Stimulated activated CD4-positive, alpha-beta T cell treated with anti-CD3 and anti-CD28 coated beads, Interleukin-1b, Interleukin-23, amount 100 ng/mL, for 24 hours (primary cell): Measurements from ENCODE around the gene OTOF.
"Not testable (repeated sequence)": the region's sequence is repeated elsewhere in the genome, so short reads cannot be mapped to it uniquely, and the experiment has no call there.

Experiments
- DNase-seq, 4 experiments: peaks; one replicate each; pipeline ENCODE4 v3.0.0-alpha.2; 2020; ENCODE audit warnings: low read depth in 4 of 4, low spot score in 1 of 4

Gene OTOF

DNA sequence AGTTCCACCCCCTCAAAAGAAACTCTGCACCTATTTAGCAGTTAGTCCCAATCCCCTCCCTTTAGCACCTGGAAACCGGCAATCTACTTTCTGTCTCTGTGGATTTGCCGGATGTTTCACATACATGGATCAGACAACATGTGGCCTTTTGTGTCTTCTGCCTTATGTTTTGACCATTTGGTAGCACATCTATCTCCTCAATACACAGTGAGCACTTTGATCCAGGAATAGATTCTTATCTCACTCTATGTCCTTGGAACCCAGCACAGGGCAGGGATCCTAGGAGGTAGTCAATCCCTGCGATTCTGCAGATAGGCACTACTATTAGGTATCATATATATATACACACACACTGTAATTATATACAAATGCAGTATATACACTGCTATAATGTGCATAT lies 3.8 kb upstream of the OTOF start:
- DNase-seq: no peak

DNA sequence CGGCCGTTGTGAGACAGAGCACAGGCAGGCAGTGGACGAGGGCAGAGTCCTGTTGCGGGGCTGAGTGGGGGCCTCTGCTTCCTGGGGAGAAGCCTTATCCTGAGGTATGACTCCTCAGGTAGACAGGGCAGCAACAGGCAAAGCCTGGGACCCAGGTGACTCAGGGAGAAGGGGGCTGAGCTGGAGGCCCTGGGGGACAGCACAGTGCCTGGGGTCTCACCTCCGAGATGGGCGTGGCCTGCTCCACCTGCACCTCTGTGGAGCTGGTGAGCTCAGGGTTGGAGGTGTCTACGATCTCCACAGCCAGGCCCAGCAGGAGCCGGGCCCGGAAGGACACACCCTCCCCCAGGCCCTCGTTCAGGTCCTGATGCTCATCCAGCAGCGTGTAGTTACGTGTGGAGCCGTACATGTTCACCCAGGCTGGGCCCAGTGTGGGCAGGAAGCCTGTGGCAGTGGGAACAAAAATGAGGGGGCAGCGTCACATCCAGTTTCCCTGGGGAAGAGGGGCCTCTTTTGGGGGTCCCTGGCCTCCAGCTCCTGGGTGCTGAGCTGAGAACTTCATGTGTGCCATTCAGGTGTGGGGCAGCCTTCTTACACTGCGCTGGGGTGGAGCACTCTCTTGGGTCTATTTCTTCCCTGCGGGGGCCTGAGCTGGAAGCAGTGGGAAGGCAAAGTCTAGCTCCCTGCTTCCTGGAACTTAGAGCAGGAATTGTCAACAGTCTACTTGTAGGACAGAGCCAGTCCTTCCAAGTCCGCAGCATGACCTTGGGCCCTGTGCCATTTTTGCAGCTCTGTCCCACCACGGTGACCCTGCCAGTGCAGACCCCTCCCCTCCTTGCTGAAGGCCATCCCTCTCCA lies 2.9 kb upstream of the OTOF start:
- DNase-seq: no peak

DNA sequence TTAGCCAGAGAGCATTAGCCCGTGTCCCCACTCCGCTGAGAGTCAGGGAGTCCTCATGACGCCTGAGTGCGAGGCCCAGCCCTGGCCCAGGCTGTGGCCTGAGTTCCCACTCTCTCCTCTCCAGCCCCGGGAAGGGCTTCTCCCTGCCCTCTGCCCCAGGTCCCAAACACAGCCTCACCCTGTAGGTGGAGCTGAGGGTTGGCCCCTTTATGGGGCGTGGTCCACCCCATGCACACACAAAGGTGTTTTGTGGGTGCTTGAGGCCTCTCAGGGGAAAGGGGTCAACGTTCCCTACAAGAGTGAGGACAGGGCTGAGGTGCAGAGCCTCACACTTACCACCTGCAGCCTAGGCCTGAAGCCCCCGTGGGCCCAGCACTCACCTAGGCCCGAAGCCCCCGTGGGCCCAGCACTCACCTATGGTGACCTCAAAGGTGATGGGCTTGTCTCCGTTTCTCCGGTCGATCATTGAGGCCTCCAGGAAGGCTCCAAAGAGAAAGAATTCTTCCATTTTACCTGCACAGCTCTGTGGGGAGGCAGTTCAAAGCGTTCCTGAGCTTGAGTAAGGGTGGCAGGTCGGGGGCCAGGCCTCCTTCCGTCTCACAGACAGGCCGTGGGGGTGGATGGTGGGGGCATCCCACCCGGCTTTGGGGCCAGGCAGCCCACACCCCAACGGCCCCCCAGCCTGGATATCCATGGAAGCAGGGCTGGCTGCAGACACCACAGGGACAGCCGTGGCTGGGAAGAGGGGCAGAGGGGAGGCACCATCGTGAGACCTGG lies 2.1 kb upstream of the OTOF start:
- no peak for DNase-seq

GRCh38 chr2:26479131-26479788 lies 1.3 kb upstream of the OTOF start:
- DNase-seq: no peak

- DNase-seq: no peak
Observed at GRCh38 chr2:26478366-26478765, 442 bp upstream of the OTOF start.

DNA sequence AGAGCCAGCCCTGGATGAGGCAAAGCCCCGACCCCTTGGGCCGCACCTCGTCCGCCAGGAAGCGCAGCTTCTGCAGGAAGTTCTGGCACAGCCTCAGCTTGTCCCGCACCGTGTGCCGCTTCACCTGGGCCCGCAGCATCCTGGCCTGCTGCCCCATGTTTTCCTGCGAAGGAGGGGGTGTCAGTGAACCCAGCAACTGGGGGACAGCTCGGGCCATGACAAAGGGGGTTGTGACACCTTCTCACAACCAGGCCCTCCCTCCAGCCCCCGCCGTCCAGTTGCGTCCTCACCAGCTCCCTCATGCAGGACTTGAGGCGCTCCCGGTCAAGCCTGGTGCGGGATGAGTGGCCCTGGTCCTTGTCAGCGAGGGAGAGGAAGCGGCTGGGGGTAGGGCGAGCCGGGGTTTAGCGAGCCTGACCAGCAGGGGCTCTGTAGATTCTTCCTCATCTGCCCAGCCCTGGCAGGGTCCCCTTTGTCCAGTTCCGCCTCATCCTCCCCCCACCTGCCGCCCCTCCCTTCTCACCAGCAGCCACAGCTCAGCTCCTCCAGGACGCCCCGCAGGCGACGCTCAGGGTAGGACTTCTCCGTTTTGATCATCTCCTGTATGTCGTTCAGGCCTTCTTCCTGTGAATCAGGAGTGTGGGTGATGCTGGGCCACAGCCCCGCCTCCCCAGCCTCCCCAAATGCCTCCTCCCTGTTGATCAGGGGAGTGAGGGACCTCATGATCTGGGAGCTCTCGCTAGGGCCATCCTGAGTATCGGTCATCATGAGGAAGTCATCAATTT lies 606 bp downstream of the OTOF start:
- DNase-seq: no peak

DNA sequence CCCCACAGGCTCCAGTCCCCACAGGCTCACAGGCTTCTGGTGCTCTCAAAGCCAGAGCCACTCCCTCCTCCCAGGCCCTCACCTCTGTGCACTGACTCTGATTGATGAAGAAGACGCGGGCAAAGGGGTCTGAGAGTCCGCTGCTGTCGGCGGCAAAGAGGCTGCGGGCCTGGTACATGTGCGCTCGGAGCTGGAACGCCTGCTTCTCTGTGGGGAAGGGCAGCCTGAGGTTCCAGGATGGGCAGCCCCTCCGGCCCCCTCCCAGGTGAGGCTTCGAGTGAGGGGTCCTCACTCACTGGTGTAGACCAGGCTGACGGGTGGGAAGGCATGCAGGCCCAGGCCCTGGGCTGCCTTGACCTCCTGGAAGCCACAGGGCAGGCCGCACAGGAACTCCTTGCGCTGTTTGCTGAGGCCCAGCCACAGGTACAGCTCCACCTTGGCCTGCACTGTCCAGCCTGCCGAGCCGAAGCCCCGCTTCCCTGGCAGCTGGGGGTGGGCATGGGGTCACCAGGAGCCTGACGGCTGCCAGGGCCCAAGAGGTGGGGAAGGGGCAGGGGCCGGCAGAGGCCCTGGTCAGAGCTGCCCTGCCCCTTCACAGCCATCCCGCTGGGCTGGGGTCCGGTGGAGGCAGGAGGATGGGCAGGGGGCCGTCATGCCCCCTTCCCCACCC lies 2.0 kb downstream of the OTOF start:
- no peak for DNase-seq

- DNase-seq: no peak
Observed at GRCh38 chr2:26475037-26475436, 2.9 kb downstream of the OTOF start.

DNA sequence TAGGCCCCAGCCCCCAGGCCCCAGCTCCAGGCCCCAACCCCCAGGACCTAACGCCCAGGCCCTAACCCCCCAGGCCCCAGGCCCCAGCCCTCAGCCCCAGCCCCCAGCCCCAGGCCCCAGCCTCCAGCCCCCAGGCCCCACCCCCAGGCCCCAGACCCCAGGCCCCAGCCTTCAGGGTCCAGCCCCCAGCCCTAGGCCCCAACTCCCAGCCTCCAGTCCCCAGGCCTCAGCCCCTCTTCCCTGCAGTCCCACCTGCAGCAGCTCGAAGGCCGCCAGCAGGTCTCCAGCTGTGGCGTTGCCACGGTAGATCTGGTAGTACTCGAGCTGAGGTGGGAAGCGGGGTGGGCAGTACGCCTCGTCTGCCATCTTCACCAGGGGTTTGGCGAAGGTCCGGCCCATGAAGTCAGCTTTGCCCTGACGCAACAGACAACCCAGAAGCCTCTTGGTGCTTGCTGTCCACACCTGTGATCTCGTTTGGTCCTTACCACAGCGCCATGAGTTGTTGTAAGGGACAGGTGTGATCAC lies 3.6 kb downstream of the OTOF start:
- no peak for DNase-seq

DNA sequence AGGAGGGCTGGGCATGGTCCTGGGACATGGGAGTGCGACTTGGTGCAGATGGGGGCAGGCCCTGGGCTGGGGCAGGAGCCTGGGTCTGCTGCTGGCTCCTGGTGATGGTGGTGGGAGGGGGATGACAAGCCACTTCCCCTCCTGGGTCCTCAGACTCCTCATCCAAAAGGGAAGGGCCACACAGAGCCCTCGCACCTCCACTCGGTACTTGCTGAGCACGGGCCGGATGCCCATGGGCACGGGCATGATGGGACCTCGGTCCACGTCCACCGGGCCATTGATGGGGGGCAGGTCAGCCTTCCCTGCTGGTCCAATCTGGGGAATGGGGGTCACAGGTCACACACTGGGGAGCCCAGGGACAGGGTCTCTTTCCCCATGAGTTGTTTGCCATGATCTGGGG lies 4.1 kb downstream of the OTOF start:
- no peak for DNase-seq

DNA sequence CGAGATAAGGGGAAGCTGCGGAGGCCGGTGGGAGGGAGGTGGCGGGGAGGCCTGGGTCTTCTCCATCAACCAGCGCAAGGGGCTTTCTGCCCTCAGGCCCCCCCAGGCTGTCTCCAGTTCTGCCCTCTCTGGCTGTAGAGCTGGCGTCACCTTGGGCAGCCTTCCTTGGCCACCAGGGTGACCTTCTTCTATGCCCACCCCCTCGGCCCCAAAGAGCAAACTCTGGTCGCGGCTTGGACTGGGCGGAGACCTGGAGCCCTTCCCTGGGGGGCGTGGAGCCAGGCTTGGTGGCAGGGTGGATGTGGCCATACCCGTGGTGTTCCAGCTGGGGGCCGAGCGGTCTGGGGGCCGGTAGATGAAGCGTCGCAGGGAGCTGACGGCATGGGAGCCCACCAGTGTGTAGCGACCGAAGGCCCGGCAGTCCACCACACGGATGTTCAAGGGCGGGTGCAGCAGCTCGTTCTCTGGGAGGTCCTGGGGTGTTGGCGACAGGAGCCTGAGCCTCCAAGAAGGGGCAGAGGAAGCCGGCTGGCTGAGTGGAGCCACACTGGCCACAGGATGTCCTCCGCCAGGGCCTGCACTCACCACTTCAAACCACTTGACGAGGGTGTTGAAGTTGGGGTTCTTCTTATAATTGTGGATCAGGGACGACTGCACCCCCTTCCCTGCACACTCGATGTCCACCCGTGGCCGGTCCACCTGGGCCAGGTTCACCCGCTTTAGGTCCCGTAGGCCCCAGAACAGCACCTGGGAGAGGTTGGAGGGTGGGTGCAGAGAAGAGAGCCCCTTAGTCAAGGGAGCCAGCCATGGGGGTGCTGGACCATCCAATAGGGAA lies 4.9 kb downstream of the OTOF start:
- no peak for DNase-seq

GRCh38 chr2:26471766-26472706 lies 5.9 kb downstream of the OTOF start:
- no peak for DNase-seq

GRCh38 chr2:26471289-26471688 lies 6.6 kb downstream of the OTOF start:
- no peak for DNase-seq

DNA sequence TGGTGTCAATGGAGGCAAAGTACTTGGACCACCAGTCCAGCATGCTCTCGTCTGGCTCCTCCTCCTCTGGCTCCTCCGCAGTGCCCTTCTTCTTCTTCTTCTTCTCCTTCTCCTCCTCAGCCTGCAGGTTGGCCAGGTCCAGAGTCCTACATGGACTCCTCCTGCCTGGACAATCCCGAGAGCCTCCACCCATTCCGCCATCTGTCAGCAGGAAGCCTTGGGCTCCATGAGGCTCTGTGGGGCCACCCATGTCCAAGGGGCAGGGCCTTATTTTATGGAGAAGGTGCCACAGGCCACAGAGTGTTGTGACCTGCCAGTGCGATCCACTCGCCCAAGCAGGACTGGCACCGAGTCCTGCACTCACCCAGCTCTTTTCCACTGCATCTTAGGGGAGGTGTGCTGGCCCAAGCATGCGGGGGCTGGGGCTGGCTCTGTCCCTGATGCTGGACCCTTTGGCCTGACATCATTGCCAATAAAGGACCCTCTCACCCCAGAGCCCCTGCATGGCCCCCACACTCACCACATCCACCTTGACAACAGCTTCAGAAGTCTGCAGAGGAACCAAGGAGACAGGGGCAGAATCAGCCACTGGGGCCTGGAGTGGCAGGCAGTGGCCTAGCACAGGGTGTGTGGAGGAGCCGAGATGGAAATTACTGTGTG lies 7.2 kb downstream of the OTOF start:
- DNase-seq: no peak

- no peak for DNase-seq
Observed at GRCh38 chr2:26469955-26470354, 8.0 kb downstream of the OTOF start.

GRCh38 chr2:26469092-26469710 lies 8.7 kb downstream of the OTOF start:
- peak; percentile 34 to 56 (median 47) for DNase-seq

DNA sequence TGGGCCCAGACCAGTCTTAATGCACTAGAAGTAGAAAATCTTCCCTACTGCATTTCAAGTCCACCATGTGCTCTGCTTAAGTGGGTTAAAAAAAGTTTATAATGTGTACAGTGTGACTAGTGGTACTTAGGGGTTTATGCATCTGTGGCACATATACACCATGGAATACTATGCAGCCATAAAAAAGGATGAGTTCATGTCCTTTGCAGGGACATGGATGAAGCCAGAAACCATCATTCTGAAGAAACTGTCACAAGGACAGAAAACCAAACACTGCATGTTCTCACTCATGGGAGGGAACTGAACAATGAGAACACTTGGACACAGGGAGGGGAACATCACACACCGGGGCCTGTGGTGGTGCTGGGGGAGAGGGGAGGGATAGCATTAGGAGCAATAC lies 9.4 kb downstream of the OTOF start:
- not testable (repeated sequence) for DNase-seq
